ENCODE results near the gene PSME3IP1. TPM values are rescaled to one million over a fixed set of nuclear protein-coding genes. Genes with fewer than 3 reads are reported as not detected.
A peak's percentile ranks its signal among the peaks of the same experiment; 100 is the strongest.

The PSME3IP1 gene
- total RNA-seq, 2 donors from 2014 or later = 52.2 to 60.3 TPM

DNA sequence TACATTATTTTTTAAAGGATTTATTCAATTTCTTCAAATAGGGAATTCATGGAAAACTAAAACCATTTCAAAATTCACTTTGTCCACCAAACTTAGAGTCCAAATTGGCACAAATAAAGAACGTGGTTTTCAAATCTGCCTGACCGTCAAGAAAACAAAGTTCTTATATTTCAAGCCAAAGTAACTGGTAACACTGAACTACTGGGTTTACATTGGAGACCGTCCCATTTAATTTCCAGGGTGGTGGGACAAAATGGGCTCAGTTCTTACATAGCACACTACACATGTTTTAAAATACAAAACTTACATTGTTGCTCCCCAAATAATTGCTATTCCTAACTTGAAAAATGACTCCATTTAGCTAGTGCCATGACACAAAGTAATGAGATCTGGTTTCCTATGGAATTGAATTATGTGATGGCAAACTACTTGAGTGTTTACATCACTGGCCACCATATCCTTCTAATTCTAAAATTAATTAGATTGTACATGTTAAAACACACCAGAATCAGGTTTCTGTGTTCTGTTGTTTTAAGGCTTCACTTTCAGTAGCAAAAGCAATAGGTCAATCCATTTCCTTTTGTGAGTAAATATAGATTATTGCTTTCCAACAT lies 6.5 kb downstream of the PSME3IP1 start:
- intact Hi-C loops (cut with DNase I) = no loop called here
- no peak for DNase-seq
- ATAC-seq = no peak

DNA sequence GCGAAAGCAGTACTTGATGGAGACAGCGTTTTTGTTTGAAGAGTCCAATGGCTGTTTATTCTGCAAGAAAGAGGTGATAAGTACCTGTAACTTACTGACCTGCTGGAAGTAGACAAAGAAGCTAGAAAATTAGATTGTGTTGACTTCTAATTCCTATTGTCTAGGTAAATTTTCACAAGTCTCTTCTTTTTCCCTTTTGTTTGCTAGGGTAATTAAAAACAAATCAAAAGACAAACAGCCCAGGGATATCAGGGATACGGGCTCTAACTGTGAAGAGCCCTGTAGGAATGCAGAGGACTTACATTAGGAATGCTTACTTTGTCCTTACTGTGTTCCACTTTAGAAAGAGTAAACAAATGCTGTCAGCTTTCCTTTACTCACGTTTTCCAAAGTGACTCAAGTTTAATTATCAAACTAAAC lies 7.0 kb downstream of the PSME3IP1 start:
- intact Hi-C loops (cut with DNase I) = no loop called here
- ATAC-seq (no peak), DNase-seq (no peak)

DNA sequence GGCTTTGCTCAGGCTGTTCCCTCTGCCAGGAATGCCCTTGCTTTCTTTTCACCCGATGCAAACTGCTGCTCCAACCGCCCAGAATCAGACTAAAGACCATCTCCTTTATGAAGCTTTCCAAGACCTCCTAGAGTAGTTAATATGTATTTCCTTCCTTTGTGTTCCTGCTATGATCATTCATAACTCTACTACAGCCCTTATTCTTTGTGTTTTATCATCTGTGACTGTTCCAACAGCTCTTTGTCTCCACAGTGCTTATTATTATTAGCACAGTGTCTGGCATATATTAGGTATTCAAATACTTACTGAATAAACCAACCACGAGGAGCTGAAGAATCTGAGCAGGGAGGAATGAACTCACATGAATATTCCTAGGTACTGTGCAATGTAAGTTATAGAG lies 7.6 kb downstream of the PSME3IP1 start:
- intact Hi-C loops (cut with DNase I) = no loop called here
- DNase-seq = no peak
- no peak for ATAC-seq

DNA sequence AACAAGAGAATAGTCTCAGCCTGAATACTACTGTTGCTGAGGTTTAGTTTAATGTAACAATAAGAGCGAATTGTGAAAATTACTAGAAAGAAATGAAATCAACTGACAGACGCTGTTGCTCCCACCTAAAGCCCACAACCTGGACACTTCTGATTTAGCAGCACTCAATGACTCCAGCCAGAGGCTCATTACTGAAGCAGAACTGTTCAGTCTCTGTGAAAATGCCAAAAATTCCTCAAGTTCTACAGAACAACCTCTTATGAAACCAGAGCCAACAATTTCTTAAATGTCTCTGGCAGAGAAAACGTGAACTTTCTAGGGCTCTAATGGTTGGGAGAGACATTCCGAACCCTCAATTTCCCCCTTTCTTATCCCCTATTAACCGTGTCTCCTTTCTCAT lies 9.9 kb downstream of the PSME3IP1 start:
- no peak for ATAC-seq

DNA sequence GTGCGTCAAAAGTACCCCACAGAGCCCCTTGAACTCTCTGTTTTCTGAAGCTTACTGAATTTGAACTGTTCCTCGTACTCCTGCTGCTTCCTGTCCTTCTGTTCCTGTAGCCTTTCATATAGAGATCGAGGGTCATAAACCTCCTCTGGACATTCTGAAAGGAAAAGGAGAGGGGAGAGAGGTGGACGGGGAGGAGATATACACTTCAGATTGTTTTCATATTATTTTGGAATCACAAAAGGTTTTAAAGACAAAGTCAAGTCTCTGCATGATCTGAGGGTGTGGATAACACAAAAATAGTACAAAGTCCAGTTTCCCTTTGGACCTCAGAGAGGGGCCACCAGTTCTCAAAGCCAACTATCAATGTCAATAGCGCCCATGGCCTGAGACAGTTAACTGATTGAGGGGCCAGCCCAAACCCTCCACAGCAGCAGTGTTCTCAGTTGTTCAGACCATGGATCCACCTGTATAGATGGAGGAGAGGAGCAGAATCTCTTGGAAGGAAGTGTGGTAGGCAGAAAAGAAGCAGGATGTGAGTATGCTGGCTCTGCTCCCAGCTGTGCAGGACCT lies 13.0 kb downstream of the PSME3IP1 start:
- ATAC-seq (no peak), DNase-seq (no peak)
- intact Hi-C loops (cut with DNase I) = no loop called here

More for the DNA sequence above, 9.9 kb downstream of the PSME3IP1 start:
- no peak for DNase-seq
- intact Hi-C loops (cut with DNase I) = no loop called here

DNA sequence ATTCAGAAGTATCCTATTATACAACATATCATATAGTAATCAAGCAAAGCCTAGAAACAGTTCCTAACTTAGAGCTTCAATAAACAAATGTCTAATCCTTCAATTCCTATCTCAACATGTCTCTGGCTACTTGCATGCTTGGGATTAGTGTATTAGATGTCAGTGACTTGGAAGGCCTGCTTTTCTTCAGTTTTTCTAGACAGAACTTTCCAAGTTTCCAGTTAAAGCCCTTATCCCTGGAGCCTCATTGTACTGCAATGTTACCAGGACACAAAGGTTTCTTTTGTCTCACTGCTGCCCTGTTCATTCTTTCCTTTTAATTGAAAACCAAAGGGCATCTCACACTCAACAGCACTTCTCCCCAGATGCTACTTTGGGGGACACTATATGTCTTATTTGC lies 16.5 kb downstream of the PSME3IP1 start:
- DNase-seq (no peak), ATAC-seq (no peak)
- intact Hi-C loops (cut with DNase I) = loop anchor here in 1 of 2 donors (10.0 kb wide), 1 partner anchor 305 kb away; the partner anchor contains the start of gene SLC12A3

DNA sequence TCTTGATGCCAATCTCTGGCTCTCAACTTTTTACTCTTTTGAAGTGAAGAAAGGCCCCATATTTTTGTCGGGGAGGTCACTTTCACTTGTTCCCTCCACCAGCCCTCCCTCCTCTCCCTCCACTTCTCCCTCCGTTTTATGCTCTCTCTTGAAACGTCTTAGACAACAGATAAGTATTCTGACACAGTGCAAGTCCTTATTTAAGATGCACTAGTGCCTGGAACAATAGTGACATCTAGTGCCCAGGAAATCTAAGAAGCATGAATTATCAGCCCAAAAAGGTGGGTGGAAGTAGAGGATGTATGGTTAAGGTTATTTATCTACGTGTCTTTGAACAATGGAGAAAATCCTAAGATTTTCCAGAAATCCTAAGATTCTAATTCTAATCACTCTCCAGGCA lies 17.9 kb downstream of the PSME3IP1 start:
- DNase-seq = no peak
- ATAC-seq = peak; percentile 80
- intact Hi-C loops (cut with DNase I) = loop anchor here (1.0 to 10.0 kb wide), 3 partner anchors 83 to 303 kb away; partner anchors contain the start of gene SLC12A3 (in 1 of the 2)

DNA sequence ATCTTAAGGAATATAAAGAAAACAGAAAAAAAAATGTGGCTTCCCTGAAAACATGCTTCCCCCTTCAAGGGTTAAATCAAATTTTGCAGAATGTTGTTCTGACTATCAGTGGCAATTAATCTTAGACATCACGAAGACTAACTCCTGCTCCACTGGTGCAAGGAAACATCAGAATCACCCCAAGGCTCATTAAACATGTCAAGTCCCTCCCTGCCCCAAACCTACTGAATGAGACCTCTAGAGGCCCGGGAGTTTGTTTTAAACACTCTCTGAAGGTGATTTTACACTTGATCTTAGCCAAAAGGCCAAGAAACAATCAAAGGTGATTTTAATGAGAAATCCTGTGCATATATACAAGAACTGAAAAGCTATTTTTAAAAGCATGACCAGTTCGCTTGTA lies 18.3 kb downstream of the PSME3IP1 start:
- ATAC-seq = no peak
- no peak for DNase-seq
- intact Hi-C loops (cut with DNase I) = loop anchor here (2.0 to 10.0 kb wide), 2 partner anchors 83 to 303 kb away; partner anchors contain the start of gene SLC12A3 (in 1 of the 2)

DNA sequence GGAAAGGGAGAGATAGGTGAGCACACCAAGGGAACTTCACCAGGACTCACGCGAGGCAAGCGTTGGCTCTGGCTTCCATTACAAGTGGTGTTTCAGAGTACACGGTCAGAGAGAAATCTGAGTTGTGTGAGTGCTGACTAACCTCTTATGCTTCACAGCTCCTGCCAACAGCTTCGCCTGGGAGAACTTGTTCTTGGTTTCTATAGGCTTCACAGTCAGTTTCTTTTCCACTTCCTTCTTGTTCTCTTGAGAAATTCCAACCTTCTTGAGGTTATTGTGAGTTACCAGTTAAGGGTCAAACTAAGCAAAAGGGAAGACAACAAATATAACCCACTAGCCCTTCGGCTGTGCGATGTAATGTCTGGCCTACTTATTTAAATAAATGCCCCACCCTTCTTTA lies 18.9 kb downstream of the PSME3IP1 start:
- ATAC-seq (peak; percentile 75 to 80), DNase-seq (no peak)
- intact Hi-C loops (cut with DNase I) = loop anchor here (2.0 to 10.0 kb wide), 2 partner anchors 82 to 302 kb away; partner anchors contain the start of gene SLC12A3 (in 1 of the 2)

DNA sequence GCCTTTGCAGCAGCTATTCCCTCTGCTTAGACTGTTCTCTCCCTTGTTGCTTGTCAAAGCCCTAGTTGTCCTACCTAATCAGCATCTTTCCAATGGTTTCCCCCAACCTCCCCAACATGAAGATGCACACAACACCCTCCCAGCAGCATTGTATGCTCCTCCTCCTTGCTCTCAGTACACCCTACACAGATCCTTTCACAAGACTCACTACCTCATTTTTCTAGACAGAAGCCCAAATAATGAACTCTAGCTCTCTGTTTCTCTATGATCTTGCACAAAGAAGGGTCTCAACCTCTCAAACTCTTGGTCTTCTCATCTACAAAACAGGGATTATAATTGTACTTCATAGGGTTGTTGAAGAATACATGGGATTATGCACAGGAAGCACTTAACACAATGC lies 19.4 kb downstream of the PSME3IP1 start:
- no peak for DNase-seq
- intact Hi-C loops (cut with DNase I) = loop anchor here (2.0 to 10.0 kb wide), 2 partner anchors 82 to 302 kb away; partner anchors contain the start of gene SLC12A3 (in 1 of the 2)
- ATAC-seq = peak in 1 of 2 donors; percentile 14

DNA sequence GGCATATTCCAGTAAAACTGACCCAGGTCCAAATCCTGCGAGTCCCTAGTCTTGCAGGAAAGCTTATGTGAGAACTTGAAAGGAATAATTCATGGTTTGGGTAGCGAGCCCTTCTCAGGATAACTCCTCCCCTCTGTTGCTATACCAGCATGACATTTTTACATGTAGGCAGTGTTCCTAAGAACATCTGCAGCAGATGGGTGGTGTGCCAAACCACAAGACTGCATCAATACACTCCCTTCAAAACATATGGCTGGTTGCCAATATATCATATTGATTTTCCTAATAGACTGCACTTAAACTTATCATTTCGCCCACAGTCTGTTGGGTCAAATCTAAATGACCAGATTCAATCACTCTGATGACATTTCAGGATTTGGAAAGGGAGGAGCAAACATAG lies 19.9 kb downstream of the PSME3IP1 start:
- ATAC-seq (no peak), DNase-seq (no peak)
- intact Hi-C loops (cut with DNase I) = loop anchor here (2.0 to 10.0 kb wide), 2 partner anchors 81 to 301 kb away; partner anchors contain the start of gene SLC12A3 (in 1 of the 2)

DNA sequence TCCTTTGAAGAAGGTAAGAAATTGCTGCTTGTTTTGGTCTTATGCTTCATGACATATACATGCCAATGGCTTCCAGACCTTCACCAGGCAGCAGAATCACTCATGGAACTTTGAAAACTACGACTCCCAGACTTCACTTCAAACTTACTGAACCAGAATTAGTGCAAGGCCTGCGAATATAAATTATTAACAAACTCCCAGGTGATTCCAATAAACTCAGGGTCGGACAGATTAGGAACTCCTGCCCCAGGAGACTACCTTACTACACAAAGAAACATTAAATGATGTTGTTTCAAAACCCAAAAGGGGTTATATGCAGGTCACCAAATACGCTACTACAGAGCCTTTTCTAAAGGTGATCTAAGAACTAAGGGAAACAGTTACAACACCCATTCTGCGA lies 20.4 kb downstream of the PSME3IP1 start:
- intact Hi-C loops (cut with DNase I) = loop anchor here in 1 of 2 donors (10.0 kb wide), 1 partner anchor 301 kb away; the partner anchor contains the start of gene SLC12A3
- ATAC-seq = no peak

DNA sequence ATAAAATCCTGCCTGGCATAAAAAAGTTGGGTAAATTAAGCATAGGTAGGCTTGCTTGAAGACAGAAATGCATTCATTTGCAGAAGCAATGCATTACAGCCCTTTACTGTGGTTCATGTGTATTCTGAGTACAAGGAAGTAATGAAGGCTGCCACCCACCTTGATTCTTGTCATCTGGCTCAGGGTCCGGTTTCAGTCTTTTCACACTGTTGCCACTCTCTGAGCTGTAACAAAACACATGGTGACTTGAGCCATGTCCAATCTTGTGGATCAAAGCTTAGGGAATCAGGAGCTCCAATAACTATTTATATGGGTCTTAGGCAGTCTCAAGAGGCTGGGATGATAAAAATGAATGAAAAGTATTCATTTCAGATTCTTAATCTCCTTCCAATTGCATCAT lies 22.0 kb downstream of the PSME3IP1 start:
- DNase-seq (no peak), ATAC-seq (no peak)
- intact Hi-C loops (cut with DNase I) = loop anchor here in 1 of 2 donors (10.0 kb wide), 1 partner anchor 299 kb away; the partner anchor contains the start of gene SLC12A3

More for the DNA sequence above, 20.4 kb downstream of the PSME3IP1 start:
- no peak for DNase-seq

DNA sequence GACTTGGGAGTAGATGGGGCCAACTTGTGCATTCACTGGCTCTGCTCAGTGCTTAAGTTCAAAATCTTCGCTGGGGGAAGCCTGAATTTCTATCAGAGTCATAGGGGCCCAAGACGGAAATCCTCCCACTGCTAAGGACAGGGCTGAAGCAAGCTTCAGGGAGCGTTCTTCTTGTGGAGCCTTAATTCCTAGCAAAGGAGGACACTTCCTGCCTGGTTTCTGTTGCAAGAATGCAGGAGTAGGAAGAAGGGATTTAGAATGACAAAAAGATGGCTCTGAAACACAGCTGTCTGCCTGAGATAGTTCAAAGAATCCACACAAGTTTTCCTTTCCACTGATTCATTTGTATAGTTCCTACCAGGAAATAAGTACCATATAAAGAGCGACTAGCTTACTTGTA lies 26.4 kb downstream of the PSME3IP1 start:
- ATAC-seq = no peak
- DNase-seq = no peak
- intact Hi-C loops (cut with DNase I) = no loop called here

DNA sequence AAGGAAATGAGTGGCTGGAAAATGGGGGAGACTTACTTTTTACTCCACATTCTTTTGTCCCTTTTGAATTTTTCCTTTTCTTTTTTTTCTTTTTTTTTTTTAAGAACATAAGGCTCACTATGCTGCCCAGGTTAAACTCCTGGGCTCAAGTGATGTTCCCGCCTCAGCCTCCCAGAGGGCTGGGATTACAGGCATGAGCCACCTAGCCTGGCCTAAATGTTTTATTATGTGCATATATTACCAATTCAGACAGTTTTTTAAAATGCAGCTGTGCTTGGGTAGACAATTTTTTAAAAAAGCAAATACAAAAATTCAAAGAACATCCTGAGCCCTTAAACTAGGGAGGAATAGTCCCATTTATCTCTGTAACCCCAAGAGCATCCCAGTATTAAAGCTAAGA lies 28.3 kb downstream of the PSME3IP1 start:
- DNase-seq = no peak
- intact Hi-C loops (cut with DNase I) = no loop called here
- ATAC-seq = no peak

DNA sequence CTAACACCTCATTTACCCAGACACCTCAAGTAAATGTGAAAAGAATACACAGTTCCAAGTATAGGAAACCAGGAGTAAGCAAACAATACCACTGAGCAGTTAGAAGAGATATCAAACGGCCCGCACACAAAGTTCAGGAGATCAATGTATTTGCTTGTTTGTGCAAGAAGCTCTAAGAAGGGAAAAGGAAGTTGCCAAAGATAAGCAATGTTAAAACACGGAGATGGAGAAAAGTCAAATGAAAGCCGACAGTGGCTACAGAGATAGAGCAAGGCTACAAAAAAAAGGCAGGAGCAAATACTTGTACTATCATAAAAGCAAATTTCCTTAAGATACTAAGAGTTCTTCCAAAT lies 29.5 kb downstream of the PSME3IP1 start:
- DNase-seq = no peak
- ATAC-seq = no peak
- intact Hi-C loops (cut with DNase I) = no loop called here

DNA sequence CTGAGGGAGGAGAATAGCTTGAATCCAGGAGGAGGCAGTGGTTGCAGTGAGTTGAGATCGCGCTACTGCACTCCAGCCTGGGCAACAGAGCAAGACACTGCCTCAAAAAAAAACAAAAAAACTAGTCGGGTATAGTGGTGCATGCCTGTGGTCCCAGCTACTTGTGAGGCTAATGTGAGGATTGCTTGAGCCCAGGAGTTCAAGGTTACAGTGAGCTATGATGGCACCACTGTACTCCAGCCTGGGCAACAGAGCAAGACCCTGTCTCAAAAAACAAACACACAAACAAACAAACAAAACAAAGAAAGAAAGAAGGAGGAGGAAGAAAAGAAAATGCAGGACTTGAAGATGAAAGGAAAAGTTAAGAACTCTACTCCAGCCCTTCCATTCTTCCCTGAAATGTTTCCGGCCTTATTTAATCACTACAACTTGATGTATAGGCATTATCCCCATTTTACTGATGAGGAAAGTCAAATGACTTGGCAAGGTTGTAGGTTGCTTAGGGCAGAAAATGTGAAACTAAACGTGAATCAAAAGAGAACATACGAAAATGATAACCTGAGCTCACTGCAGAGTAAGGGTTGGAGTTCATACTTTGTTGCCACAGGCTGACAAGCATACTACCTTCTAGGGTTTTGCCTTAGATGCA lies 30.0 kb downstream of the PSME3IP1 start:
- no peak for DNase-seq
- intact Hi-C loops (cut with DNase I) = no loop called here
- ATAC-seq = no peak

DNA sequence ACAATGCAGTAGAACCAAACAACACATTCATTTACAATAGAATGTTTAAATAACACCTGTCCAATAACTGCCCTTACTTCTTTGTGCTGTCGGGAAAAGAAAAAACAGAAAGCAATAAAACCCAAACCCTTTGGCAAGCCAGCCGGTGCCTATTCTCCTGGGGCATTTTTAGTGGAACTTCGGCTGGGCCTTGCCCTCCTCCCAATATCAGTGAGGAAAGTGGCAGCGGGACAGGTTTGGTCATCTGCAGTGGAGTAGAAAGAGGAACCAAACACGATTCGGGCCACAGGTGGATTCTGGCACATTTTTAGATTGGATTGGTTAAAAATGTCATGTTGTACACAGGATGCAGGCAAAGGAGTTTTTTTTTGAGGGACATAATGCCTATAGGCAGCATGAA lies 32.0 kb downstream of the PSME3IP1 start:
- no peak for DNase-seq
- intact Hi-C loops (cut with DNase I) = no loop called here
- no peak for ATAC-seq

DNA sequence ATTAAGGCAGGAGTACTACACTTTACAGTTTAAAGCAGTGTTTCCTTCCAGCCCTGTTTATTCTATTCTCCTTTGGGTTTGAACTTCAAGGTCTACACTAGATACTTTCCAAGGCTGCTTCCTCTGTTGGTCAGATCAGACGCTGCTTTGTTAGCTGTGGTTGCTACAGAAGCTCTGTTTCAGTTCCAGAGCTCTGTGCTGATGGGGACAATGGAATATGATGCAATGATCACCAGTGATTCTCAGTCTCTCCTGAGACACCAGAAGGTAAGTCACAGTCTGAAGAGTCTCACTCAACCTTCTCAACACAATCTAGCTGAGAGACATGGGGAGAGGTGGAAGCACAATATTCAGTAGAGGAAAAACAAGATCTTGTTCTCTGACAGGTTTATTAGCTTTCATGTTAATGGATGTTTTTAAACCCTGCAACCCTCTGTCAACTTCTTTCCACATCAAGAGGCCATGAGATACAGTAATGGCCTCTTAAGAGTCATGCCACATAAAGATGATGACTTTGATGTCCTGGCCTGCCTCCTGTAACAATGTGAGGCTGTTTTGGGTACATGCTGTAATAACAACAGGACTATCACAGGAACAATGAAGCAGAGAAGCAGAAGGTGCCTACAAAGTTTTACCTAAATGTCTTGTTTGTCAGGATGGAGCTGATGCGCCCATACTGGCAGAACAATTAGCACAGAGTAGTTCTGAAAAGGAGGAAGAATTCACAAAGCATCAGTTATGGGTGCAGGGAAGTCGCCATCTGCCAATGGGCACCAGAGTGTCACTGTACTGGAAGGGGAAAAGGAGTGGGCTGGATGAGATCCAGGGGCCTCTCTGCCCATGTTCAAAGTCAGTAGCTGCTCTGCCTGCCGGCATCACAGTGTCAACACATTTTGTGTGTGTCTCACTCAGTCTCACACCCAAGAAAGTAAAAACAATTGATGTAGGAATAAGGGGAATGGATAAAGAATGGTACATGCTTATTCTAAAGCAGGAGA lies 33.4 kb downstream of the PSME3IP1 start:
- no peak for DNase-seq
- ATAC-seq = no peak
- intact Hi-C loops (cut with DNase I) = no loop called here
